NB4 (cell line): ENCODE data around the gene SERPINA3.

Source experiments
- DNase-seq: peaks from one replicate; pipeline ENCODE4 v3.0.0; 2010; ENCODE audit warnings: low read depth
- H3K4me3 ChIP-seq: one replicate; pipeline ENCODE4 v1.5.1; 2011; ENCODE audit warnings: mild to moderate bottlenecking, low read depth, low read length, moderate library complexity
- MYC ChIP-seq: IDR thresholded peaks from 2 replicates; pipeline ENCODE4 v1.6.1; 2011; ENCODE audit warnings: low read depth, low read length
- POLR2A ChIP-seq: IDR thresholded peaks from 2 replicates; pipeline ENCODE4 v1.6.1; 2011; ENCODE audit warnings: mild to moderate bottlenecking; ENCODE audit not compliant: insufficient read length; ENCODE audit errors: extremely low read depth
- TF ChIP-seq, protein P1 (sequence below): IDR thresholded peaks from one replicate; pipeline ENCODE4 v1.5.1; 2012; ENCODE audit warnings: low read depth, low read length
- TF ChIP-seq, protein P2 (sequence below): IDR thresholded peaks from 2 replicates; pipeline ENCODE4 v1.6.1; 2011; ENCODE audit warnings: low read depth, low read length

The SERPINA3 gene

DNA sequence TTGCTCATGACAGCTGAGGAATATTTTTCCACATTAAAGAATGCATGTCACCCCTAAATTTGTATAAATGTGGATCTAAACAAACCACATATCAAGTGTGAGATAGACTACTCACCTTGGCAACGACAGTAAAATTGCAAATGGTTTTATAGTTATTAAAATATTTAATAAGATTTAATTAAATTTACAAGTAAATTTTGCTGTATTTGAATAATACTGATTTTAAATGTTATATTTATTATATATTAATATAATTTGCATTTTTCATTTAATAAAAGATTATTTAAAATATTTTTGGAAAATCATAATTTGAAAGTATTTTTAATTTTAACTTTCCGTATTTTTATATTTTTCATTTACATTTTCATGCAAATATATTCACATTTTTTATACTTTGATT lies 53.4 kb downstream of the SERPINA3 start:
- TF ChIP-seq, protein P1, sequence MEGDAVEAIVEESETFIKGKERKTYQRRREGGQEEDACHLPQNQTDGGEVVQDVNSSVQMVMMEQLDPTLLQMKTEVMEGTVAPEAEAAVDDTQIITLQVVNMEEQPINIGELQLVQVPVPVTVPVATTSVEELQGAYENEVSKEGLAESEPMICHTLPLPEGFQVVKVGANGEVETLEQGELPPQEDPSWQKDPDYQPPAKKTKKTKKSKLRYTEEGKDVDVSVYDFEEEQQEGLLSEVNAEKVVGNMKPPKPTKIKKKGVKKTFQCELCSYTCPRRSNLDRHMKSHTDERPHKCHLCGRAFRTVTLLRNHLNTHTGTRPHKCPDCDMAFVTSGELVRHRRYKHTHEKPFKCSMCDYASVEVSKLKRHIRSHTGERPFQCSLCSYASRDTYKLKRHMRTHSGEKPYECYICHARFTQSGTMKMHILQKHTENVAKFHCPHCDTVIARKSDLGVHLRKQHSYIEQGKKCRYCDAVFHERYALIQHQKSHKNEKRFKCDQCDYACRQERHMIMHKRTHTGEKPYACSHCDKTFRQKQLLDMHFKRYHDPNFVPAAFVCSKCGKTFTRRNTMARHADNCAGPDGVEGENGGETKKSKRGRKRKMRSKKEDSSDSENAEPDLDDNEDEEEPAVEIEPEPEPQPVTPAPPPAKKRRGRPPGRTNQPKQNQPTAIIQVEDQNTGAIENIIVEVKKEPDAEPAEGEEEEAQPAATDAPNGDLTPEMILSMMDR, result no peak
- TF ChIP-seq POLR2A (no peak), MYC (no peak)
- TF ChIP-seq, protein P2, sequence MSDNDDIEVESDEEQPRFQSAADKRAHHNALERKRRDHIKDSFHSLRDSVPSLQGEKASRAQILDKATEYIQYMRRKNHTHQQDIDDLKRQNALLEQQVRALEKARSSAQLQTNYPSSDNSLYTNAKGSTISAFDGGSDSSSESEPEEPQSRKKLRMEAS, result no peak
- H3K4me3 ChIP-seq, result no peak overlapping the region
- no peak for DNase-seq

DNA sequence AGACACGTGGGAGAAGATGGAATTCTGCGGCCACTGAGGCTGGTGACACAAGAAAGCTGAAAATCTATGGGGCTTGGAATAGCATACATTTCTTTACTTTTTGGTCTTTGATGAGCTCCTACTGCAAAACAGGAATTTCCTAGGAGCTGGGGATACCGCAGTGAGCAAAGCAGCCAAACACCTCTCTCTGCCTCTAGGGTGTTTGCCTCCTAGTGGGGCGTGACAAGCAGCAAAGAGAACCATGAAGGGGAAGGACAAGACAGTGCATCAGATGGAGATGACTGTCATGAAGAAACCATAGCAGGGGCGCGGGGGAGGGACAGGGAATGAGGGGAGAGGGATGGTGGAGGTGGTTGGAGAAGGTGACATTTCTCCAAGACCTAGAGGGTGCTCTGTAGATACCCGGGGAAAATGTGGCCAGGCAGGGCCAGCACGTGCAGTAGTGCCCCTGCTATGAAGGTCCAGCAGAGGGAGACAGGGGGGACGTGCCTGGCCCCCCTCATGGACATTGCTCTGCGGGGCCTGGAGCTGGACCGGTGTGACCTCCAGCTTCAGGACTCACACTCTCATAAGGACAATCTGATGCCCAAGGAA lies 58.6 kb downstream of the SERPINA3 start:
- no peak overlapping the region for H3K4me3 ChIP-seq
- no peak for DNase-seq
- no peak for TF ChIP-seq MYC
- TF ChIP-seq, protein P1, result no peak
- no peak for TF ChIP-seq POLR2A
- TF ChIP-seq, protein P2, result no peak

DNA sequence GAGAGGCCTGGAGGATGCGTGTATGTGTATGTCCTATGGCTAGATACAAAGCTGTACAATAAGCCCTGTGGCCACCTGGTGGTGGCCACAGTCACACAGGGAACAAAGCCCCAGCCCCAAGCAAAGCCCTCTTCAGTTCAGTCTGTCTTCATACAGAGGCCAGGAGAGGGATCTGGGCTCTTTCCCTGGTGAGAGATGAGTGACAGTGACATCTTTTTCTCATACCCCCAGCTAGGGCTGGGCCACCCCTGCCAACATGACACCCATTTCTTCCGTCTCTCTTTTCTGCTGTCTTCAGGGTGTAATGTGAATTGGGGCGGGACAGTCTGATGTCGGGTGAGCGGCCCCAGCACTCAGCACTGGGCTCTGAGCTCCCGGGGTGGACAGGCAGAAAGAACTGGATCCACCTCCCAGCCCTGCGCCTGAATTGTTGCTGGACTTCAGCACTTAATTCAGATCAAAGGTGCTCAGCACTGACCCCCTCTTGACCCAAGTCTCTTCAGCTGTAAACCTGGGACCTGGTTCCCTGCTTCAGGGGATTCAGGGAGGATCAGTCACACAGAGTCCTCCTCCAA lies 59.8 kb downstream of the SERPINA3 start:
- DNase-seq, result no peak
- TF ChIP-seq POLR2A (no peak), MYC (no peak)
- TF ChIP-seq, protein P2, result no peak
- TF ChIP-seq, protein P1, result no peak
- H3K4me3 ChIP-seq, result no peak overlapping the region

DNA sequence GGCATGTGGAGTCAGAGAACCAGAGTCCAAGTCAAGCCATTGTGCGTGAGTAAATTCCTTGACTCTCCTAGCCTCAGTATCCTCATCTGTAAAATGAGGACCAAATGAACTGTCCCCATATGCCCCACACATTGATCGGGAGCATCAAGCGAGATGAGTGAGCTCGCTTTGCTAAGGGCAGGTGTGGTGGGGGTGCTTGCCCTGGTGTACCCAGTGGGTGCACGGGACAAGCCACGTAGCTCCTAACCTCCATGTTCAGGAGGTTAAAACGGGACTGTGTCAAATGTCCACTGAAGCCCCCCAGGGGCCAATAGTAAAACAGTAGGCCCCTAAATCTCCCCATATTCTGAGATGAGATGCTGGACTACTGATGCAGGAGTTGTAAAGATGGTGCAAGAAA lies 60.9 kb downstream of the SERPINA3 start:
- no peak for DNase-seq
- no peak overlapping the region for H3K4me3 ChIP-seq
- no peak for TF ChIP-seq MYC
- no peak for TF ChIP-seq POLR2A
